ENCODE measurements around the gene OR2T6. TPM values are rescaled to one million over a fixed set of nuclear protein-coding genes. Genes with fewer than 3 reads are reported as not detected.
"Not testable (repeated sequence)": the region's sequence is repeated elsewhere in the genome, so short reads cannot be mapped to it uniquely, and the experiment has no call there.

OR2T6 gene
- total RNA-seq, 1 donor from 2014 or later = not detected

DNA sequence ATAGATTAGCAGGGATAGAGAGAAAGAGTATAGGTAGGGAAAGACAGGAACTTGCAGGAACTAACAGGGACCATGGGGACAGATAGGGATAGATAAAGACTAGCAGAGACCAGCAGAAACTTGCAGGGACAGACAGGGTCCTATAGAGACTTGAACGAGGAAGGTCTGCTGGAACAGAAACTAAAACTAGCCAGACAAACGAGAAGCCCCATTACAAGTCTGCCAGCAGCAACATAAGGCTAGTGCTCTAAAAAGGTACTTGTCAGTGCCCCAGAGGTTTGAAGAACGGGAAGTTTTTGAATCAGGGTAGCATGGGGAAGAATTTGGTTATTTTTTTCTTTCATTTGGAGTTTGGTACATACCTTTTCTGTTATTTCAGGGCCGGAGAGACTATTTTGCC, 56.7 kb downstream of the OR2T6 start:
- H3K4me2 ChIP-seq (ENCODE audit: low read length); H3K36me3 ChIP-seq (ENCODE audit: insufficient read depth, low read length); H4K20me1 ChIP-seq (ENCODE audit: insufficient read depth, low read length); H3K4me1 ChIP-seq (ENCODE audit: insufficient read depth, low read length); H3K27ac Mint-ChIP-seq (ENCODE audit: unreplicated experiment); H3K4me3 ChIP-seq (ENCODE audit: insufficient read depth, low read depth, low read length); H3K27me3 Mint-ChIP-seq (ENCODE audit: low read depth, unreplicated experiment); H3K4me1 Mint-ChIP-seq (ENCODE audit: low read depth, unreplicated experiment); H3K27ac ChIP-seq (ENCODE audit: low read depth, low read length); H2AFZ ChIP-seq (ENCODE audit: low read depth, low read length); FAIRE-seq; H3K79me2 ChIP-seq (ENCODE audit: insufficient read depth, low read length); H3K36me3 Mint-ChIP-seq (ENCODE audit: low read depth, unreplicated experiment); H3K9me3 ChIP-seq (ENCODE audit: insufficient read depth, low read depth, low read length); H3K9ac ChIP-seq (ENCODE audit: low read length); H3K4me3 Mint-ChIP-seq (ENCODE audit: unreplicated experiment); H3K27me3 ChIP-seq (ENCODE audit: insufficient read depth, low read length); DNase-seq (ENCODE audit: low read depth): not testable (repeated sequence)
- peaks cover 12% of the 10 kb centered on the region for H3K9me3 Mint-ChIP-seq (ENCODE audit: unreplicated experiment)

DNA sequence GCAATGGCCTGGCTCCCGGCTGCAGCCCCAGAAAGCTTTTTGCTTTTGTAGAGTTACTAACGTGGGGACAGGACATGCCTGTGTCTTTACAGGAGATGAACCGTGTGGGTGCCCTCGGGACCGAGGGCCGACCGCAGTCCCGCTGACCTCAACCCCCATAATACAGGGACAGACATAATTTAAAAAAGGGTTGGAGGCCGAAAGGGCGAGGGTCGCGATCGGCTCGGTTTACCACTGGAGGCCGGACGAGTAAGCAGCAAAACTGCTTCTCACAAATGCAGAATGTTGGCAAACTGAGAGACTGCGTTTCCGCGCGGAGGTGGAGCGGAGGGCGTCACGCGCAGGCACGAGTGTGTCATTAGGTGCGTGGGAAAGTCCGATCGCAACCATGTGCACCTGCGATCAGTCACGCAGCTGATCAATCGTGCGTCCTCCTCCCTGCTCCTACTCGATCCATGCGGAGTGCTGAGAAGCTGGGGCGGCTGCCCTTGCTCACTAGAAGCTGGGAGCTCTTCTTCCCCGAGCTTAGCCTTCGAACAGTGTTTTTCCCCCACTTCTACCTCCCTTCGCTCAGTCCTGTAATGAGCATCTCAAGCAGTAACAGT, 58.4 kb downstream of the OR2T6 start:
- not testable (repeated sequence) for H3K4me3 Mint-ChIP-seq (ENCODE audit: unreplicated experiment); H3K4me2 ChIP-seq (ENCODE audit: low read length); H3K9me3 ChIP-seq (ENCODE audit: insufficient read depth, low read depth, low read length); H3K9ac ChIP-seq (ENCODE audit: low read length); DNase-seq (ENCODE audit: low read depth); H3K4me3 ChIP-seq (ENCODE audit: insufficient read depth, low read depth, low read length); H2AFZ ChIP-seq (ENCODE audit: low read depth, low read length); H3K79me2 ChIP-seq (ENCODE audit: insufficient read depth, low read length); H3K27me3 ChIP-seq (ENCODE audit: insufficient read depth, low read length); H4K20me1 ChIP-seq (ENCODE audit: insufficient read depth, low read length); H3K27ac ChIP-seq (ENCODE audit: low read depth, low read length); FAIRE-seq; H3K27me3 Mint-ChIP-seq (ENCODE audit: low read depth, unreplicated experiment); H3K4me1 Mint-ChIP-seq (ENCODE audit: low read depth, unreplicated experiment); H3K27ac Mint-ChIP-seq (ENCODE audit: unreplicated experiment); H3K4me1 ChIP-seq (ENCODE audit: insufficient read depth, low read length); H3K36me3 ChIP-seq (ENCODE audit: insufficient read depth, low read length); H3K36me3 Mint-ChIP-seq (ENCODE audit: low read depth, unreplicated experiment)
- H3K9me3 Mint-ChIP-seq (ENCODE audit: unreplicated experiment) = peaks cover 14% of the 10 kb centered on the region

DNA sequence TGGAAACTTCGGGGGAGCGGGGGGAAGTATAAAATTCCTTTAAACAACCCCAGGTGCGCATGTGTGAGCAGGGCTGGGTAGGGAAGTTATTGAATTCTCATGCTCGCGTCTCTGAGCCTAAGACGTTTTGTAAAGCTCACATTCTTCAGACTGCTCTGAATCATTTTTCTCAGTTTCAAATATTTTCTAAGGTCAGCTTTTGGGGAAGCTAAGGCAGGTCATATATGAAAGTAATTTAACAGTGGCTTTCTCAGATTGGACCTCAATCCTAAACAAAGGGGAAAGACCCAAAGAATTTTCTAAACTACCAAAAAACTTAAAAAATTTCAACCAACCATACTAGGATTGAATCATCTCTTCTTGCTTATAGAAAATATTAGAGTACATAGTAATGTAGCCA, 59.4 kb downstream of the OR2T6 start:
- DNase-seq (ENCODE audit: low read depth); H3K9ac ChIP-seq (ENCODE audit: low read length); H3K36me3 ChIP-seq (ENCODE audit: insufficient read depth, low read length); H4K20me1 ChIP-seq (ENCODE audit: insufficient read depth, low read length); H3K4me2 ChIP-seq (ENCODE audit: low read length); H3K4me3 ChIP-seq (ENCODE audit: insufficient read depth, low read depth, low read length); FAIRE-seq; H3K4me3 Mint-ChIP-seq (ENCODE audit: unreplicated experiment); H2AFZ ChIP-seq (ENCODE audit: low read depth, low read length); H3K27ac ChIP-seq (ENCODE audit: low read depth, low read length); H3K36me3 Mint-ChIP-seq (ENCODE audit: low read depth, unreplicated experiment); H3K27ac Mint-ChIP-seq (ENCODE audit: unreplicated experiment); H3K9me3 ChIP-seq (ENCODE audit: insufficient read depth, low read depth, low read length); H3K27me3 Mint-ChIP-seq (ENCODE audit: low read depth, unreplicated experiment); H3K27me3 ChIP-seq (ENCODE audit: insufficient read depth, low read length); H3K4me1 ChIP-seq (ENCODE audit: insufficient read depth, low read length); H3K4me1 Mint-ChIP-seq (ENCODE audit: low read depth, unreplicated experiment); H3K79me2 ChIP-seq (ENCODE audit: insufficient read depth, low read length): not testable (repeated sequence)
- peaks cover 14% of the 10 kb centered on the region for H3K9me3 Mint-ChIP-seq (ENCODE audit: unreplicated experiment)

- H3K27ac ChIP-seq (ENCODE audit: low read depth, low read length); DNase-seq (ENCODE audit: low read depth); H3K36me3 ChIP-seq (ENCODE audit: insufficient read depth, low read length); H3K9me3 Mint-ChIP-seq (ENCODE audit: unreplicated experiment); H3K27me3 Mint-ChIP-seq (ENCODE audit: low read depth, unreplicated experiment); H3K4me1 Mint-ChIP-seq (ENCODE audit: low read depth, unreplicated experiment); H3K4me1 ChIP-seq (ENCODE audit: insufficient read depth, low read length); H4K20me1 ChIP-seq (ENCODE audit: insufficient read depth, low read length); H3K9me3 ChIP-seq (ENCODE audit: insufficient read depth, low read depth, low read length); H3K4me2 ChIP-seq (ENCODE audit: low read length); H3K79me2 ChIP-seq (ENCODE audit: insufficient read depth, low read length); FAIRE-seq; H3K27ac Mint-ChIP-seq (ENCODE audit: unreplicated experiment); H3K36me3 Mint-ChIP-seq (ENCODE audit: low read depth, unreplicated experiment); H3K27me3 ChIP-seq (ENCODE audit: insufficient read depth, low read length); H3K4me3 ChIP-seq (ENCODE audit: insufficient read depth, low read depth, low read length); H2AFZ ChIP-seq (ENCODE audit: low read depth, low read length); H3K4me3 Mint-ChIP-seq (ENCODE audit: unreplicated experiment); H3K9ac ChIP-seq (ENCODE audit: low read length): not testable (repeated sequence)
These were observed 60.8 kb downstream of the OR2T6 start for GRCh38 chr1:248436303-248436702.

- H3K79me2 ChIP-seq (ENCODE audit: insufficient read depth, low read length); H4K20me1 ChIP-seq (ENCODE audit: insufficient read depth, low read length); H3K4me1 ChIP-seq (ENCODE audit: insufficient read depth, low read length); DNase-seq (ENCODE audit: low read depth); H3K9me3 ChIP-seq (ENCODE audit: insufficient read depth, low read depth, low read length); H3K4me1 Mint-ChIP-seq (ENCODE audit: low read depth, unreplicated experiment); H3K27ac ChIP-seq (ENCODE audit: low read depth, low read length); H3K9me3 Mint-ChIP-seq (ENCODE audit: unreplicated experiment); H2AFZ ChIP-seq (ENCODE audit: low read depth, low read length); FAIRE-seq; H3K4me3 ChIP-seq (ENCODE audit: insufficient read depth, low read depth, low read length); H3K27ac Mint-ChIP-seq (ENCODE audit: unreplicated experiment); H3K4me3 Mint-ChIP-seq (ENCODE audit: unreplicated experiment); H3K27me3 Mint-ChIP-seq (ENCODE audit: low read depth, unreplicated experiment); H3K36me3 ChIP-seq (ENCODE audit: insufficient read depth, low read length); H3K27me3 ChIP-seq (ENCODE audit: insufficient read depth, low read length); H3K36me3 Mint-ChIP-seq (ENCODE audit: low read depth, unreplicated experiment); H3K4me2 ChIP-seq (ENCODE audit: low read length); H3K9ac ChIP-seq (ENCODE audit: low read length): not testable (repeated sequence)
These were observed 63.1 kb downstream of the OR2T6 start for GRCh38 chr1:248438668-248439067.

DNA sequence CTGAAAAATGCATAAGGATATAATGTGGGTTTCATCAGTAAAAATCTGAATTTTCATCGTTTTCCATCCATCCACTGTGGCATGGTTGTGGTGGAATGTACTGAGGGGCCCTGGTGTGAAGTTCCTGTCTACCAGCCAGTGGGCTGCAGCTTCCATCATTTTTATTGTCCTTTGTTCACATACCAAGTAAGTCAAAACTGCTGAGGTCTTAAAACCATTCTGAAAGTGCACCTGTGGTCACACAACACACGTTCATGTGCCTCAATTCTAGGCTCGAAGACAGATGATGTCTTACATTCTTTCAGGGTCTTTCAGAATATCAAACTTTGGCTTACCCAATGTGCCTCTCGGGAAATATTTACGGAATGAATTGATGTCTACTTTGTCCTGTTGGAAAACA, 63.7 kb downstream of the OR2T6 start:
- not testable (repeated sequence) for H3K9ac ChIP-seq (ENCODE audit: low read length); H3K27me3 Mint-ChIP-seq (ENCODE audit: low read depth, unreplicated experiment); H4K20me1 ChIP-seq (ENCODE audit: insufficient read depth, low read length); FAIRE-seq; H3K79me2 ChIP-seq (ENCODE audit: insufficient read depth, low read length); H3K27ac Mint-ChIP-seq (ENCODE audit: unreplicated experiment); H3K27ac ChIP-seq (ENCODE audit: low read depth, low read length); H3K36me3 Mint-ChIP-seq (ENCODE audit: low read depth, unreplicated experiment); H3K36me3 ChIP-seq (ENCODE audit: insufficient read depth, low read length); H3K27me3 ChIP-seq (ENCODE audit: insufficient read depth, low read length); H3K4me1 Mint-ChIP-seq (ENCODE audit: low read depth, unreplicated experiment); DNase-seq (ENCODE audit: low read depth); H2AFZ ChIP-seq (ENCODE audit: low read depth, low read length); H3K4me2 ChIP-seq (ENCODE audit: low read length); H3K4me1 ChIP-seq (ENCODE audit: insufficient read depth, low read length); H3K4me3 Mint-ChIP-seq (ENCODE audit: unreplicated experiment); H3K9me3 Mint-ChIP-seq (ENCODE audit: unreplicated experiment); H3K9me3 ChIP-seq (ENCODE audit: insufficient read depth, low read depth, low read length); H3K4me3 ChIP-seq (ENCODE audit: insufficient read depth, low read depth, low read length)
